Articular chondrocyte of knee joint (primary cell): ENCODE results near the gene KIF9. TPM values are rescaled to one million over a fixed set of nuclear protein-coding genes. Genes with fewer than 3 reads are reported as not detected.

Experiments
- small RNA-seq: library from RNA; depleted of rRNA; stranded (forward); fragments of <200 nt; gene quantifications from one replicate; pipeline ENCODE3, GENCODE V24; 2012
- total RNA-seq: library from RNA; depleted of rRNA; stranded (reverse); fragments of >200 nt; gene quantifications from 2 replicates; pipeline ENCODE4 v1.2.3, GENCODE V29; 2012

Gene KIF9, protein sequence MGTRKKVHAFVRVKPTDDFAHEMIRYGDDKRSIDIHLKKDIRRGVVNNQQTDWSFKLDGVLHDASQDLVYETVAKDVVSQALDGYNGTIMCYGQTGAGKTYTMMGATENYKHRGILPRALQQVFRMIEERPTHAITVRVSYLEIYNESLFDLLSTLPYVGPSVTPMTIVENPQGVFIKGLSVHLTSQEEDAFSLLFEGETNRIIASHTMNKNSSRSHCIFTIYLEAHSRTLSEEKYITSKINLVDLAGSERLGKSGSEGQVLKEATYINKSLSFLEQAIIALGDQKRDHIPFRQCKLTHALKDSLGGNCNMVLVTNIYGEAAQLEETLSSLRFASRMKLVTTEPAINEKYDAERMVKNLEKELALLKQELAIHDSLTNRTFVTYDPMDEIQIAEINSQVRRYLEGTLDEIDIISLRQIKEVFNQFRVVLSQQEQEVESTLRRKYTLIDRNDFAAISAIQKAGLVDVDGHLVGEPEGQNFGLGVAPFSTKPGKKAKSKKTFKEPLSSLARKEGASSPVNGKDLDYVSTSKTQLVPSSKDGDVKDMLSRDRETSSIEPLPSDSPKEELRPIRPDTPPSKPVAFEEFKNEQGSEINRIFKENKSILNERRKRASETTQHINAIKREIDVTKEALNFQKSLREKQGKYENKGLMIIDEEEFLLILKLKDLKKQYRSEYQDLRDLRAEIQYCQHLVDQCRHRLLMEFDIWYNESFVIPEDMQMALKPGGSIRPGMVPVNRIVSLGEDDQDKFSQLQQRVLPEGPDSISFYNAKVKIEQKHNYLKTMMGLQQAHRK
- total RNA-seq: 6.5 and 7.1 TPM in 2 replicates

GRCh38 chr3:47282424-47283192, at the start of gene KIF9, which contains the start of gene KLHL18:
Gene KIF9, minus strand, starts transcription at chr3:47282799. Its CDS starts 5,425 bp downstream, at chr3:47277374.
Gene KLHL18, plus strand, starts transcription at chr3:47282944. Its CDS starts 22 bp downstream, at chr3:47282966.

Small RNA genes within 50 kb of the gene (small RNA-seq; reads per million reads assigned to genes)
- gene SNORD13P3: not detected

Other genes starting within 250 kb of the KIF9 start
- 43.5 and 47.1 TPM in 2 replicates for gene SETD2, start 118.7 kb downstream of the KIF9 start, total RNA-seq
- 15.5 and 21.2 TPM in 2 replicates for gene KLHL18, start 145 bp upstream of the KIF9 start, total RNA-seq
- 12.9 and 21.7 TPM in 2 replicates for gene PTPN23, start 98.2 kb upstream of the KIF9 start, total RNA-seq
- 31.9 and 50.5 TPM in 2 replicates for gene SCAP, start 193.1 kb upstream of the KIF9 start, total RNA-seq
- gene ELP6, start 230.9 kb upstream of the KIF9 start, total RNA-seq: 19.7 and 23.8 TPM in 2 replicates